Caco-2 (cell line): Measurements from ENCODE around the gene SUPT3H. TPM values are rescaled to one million over a fixed set of nuclear protein-coding genes. Genes with fewer than 3 reads are reported as not detected.

Experiments
- BruUV-seq: library from RNA; stranded (reverse); fragments of 400-500 nt; replicated peaks from 2 replicates; lab custom pipeline; 2021; lab: Mats Ljungman, UMichigan
- CTCF ChIA-PET: fragments of 300-600 bp; sonication (Branson Sonifier 250); formaldehyde crosslinking; loops from one replicate; lab custom pipeline; 2022; ENCODE audit warnings: antibody characterized with exemption; lab: Charles Lee
- POLR2A ChIA-PET: fragments of 300-600 bp; sonication (Branson Sonifier 250); formaldehyde crosslinking; loops from one replicate; lab custom pipeline; 2022; ENCODE audit warnings: antibody characterized with exemption; lab: Charles Lee
- DNase-seq, 2 experiments: peaks; one replicate each; pipeline versions ENCODE4 v3.0.0 to v3.0.0-alpha.2; 2020 to 2022
- H3K27me3 ChIP-seq: replicated peaks from 2 replicates; pipeline ENCODE4 v1.6.0; 2011; ENCODE audit warnings: low read length; ENCODE audit not compliant: control insufficient read depth, insufficient read depth
- H3K36me3 ChIP-seq: 2 replicates; pipeline ENCODE4 v1.5.1; 2011; ENCODE audit warnings: low read length; ENCODE audit not compliant: control insufficient read depth, insufficient read depth
- H3K4me1 ChIP-seq: fragments of 250-450 bp; sonication (Bioruptor Pico); 2 replicates; pipeline ENCODE4 v1.5.1; 2020; ENCODE audit warnings: mild to moderate bottlenecking
- H3K4me3 ChIP-seq: 2 replicates; pipeline ENCODE4 v1.5.1; 2011; ENCODE audit warnings: low read depth, mild to moderate bottlenecking, control low read depth, low read length
- H3K9me3 ChIP-seq: fragments of 250-450 bp; sonication (Bioruptor Pico); 2 replicates; pipeline ENCODE4 v1.5.1; 2020; ENCODE audit warnings: mild to moderate bottlenecking, moderate library complexity
- H3K27ac Mint-ChIP-seq: one replicate; pipeline ENCODE4 v1.8.0; 2022; ENCODE audit warnings: mixed read lengths; ENCODE audit not compliant: unreplicated experiment
- H3K27me3 Mint-ChIP-seq: one replicate; pipeline ENCODE4 v1.8.0; 2022; ENCODE audit warnings: mixed read lengths; ENCODE audit not compliant: insufficient read depth, unreplicated experiment
- H3K36me3 Mint-ChIP-seq: one replicate; pipeline ENCODE4 v1.8.0; 2022; ENCODE audit warnings: mild to moderate bottlenecking, mixed read lengths; ENCODE audit not compliant: insufficient read depth, unreplicated experiment
- H3K4me1 Mint-ChIP-seq: one replicate; pipeline ENCODE4 v1.8.0; 2022; ENCODE audit warnings: low read depth, mixed read lengths; ENCODE audit not compliant: unreplicated experiment
- H3K4me3 Mint-ChIP-seq: one replicate; pipeline ENCODE4 v1.8.0; 2022; ENCODE audit warnings: mild to moderate bottlenecking, moderate library complexity, mixed read lengths; ENCODE audit not compliant: unreplicated experiment
- H3K9me3 Mint-ChIP-seq: one replicate; pipeline ENCODE4 v1.8.0; 2022; ENCODE audit warnings: mixed read lengths; ENCODE audit not compliant: unreplicated experiment
- intact Hi-C: fragments of 100-400 bp; cut with micrococcal nuclease; formaldehyde crosslinking; loops from one replicate; pipeline ENCODE4 v1.10.0; 2022; ENCODE audit not compliant: unreplicated experiment
- total RNA-seq: library from RNA; stranded (reverse); gene quantifications from 2 replicates; pipeline ENCODE4 v1.2.3, GENCODE V29; 2022
- TF ChIP-seq, protein P1 (sequence below), 2 experiments: fragments of 200-600 bp in 1 of 2; IDR thresholded peaks; 1 replicate in 1 of 2; 2 replicates in 1 of 2; pipeline versions ENCODE4 v1.5.1 to v1.8.0; 2011 to 2022; ENCODE audit warnings: antibody characterized with exemption in 1 of 2, control low read depth in 1 of 2, inconsistent platforms in 1 of 2, low read depth in 1 of 2, low read length in 1 of 2, mild to moderate bottlenecking in 1 of 2, moderate library complexity in 1 of 2; ENCODE audit not compliant: insufficient read depth in 1 of 2, severe bottlenecking in 1 of 2, unreplicated experiment in 1 of 2

The SUPT3H gene
- total RNA-seq, 1 experiment from 2014 or later, result 13.2 TPM

DNA sequence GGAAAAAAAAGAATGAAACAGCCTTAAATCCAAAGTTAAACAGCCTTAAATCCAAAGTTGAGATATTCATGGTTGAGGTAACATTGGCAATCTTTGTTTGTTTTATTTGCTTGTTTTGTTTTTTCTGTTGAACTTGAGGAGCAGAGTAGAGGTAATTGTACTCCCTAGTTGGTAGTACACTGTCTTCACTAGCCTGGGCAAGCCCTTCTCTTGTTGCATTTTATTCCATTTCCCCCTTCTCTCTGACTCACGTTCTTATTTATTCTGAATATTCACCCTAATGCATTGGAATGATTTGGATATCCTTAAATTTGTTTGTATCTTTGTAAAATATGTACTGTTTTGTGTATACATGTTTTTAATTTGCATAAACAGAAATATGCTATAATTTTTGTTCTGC lies 592.6 kb downstream of the SUPT3H start:
- CTCF ChIA-PET, result no interaction called here
- Mint-ChIP-seq H3K4me1 (no peaks in the 10 kb centered on the region), H3K27ac (no peak overlapping the region), H3K4me3 (no peak overlapping the region), H3K36me3 (no peaks in the 10 kb centered on the region), H3K27me3 (peaks cover 17% of the 10 kb centered on the region), H3K9me3 (no peaks in the 10 kb centered on the region)
- TF ChIP-seq, protein P1, sequence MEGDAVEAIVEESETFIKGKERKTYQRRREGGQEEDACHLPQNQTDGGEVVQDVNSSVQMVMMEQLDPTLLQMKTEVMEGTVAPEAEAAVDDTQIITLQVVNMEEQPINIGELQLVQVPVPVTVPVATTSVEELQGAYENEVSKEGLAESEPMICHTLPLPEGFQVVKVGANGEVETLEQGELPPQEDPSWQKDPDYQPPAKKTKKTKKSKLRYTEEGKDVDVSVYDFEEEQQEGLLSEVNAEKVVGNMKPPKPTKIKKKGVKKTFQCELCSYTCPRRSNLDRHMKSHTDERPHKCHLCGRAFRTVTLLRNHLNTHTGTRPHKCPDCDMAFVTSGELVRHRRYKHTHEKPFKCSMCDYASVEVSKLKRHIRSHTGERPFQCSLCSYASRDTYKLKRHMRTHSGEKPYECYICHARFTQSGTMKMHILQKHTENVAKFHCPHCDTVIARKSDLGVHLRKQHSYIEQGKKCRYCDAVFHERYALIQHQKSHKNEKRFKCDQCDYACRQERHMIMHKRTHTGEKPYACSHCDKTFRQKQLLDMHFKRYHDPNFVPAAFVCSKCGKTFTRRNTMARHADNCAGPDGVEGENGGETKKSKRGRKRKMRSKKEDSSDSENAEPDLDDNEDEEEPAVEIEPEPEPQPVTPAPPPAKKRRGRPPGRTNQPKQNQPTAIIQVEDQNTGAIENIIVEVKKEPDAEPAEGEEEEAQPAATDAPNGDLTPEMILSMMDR (IDR thresholded peaks at IDR 0.05; ENCODE audit: insufficient read depth in 1 of 2, low read depth in 1 of 2, low read length in 1 of 2, severe bottlenecking in 1 of 2, unreplicated experiment in 1 of 2), result no peak
- Histone ChIP-seq H3K4me1 (no peaks in the 10 kb centered on the region), H3K36me3 (no peaks in the 10 kb centered on the region), H3K4me3 (no peak overlapping the region), H3K27me3 (no peaks in the 10 kb centered on the region), H3K9me3 (no peaks in the 10 kb centered on the region)
- POLR2A ChIA-PET, result no interaction called here
- no peak for DNase-seq
- intact Hi-C loops, result no loop called here
- BruUV-seq, result no TSS peak

DNA sequence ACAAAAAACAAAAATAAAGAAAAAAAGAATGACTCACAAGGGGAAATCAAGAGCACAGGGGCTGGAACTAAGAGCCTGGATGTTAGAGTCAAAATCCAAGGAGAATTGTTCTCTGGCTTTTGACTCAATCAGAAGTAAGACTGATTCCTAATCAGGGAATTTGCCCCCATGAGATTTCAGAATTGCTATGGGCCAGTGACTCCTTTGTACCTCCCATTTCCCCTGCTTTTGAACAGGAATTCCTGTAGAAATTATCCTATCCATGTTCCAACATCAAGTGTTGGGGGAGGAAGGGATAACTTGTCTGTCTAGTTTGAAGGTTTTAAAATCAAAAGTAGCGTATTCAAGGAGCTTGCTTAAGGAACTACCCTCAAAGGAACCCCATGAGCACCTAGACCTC lies 593.5 kb downstream of the SUPT3H start:
- ChIA-PET CTCF (no interaction called here), POLR2A (no interaction called here)
- H3K4me1 Mint-ChIP-seq, result no peaks in the 10 kb centered on the region
- Histone ChIP-seq H3K4me1 (no peaks in the 10 kb centered on the region), H3K36me3 (no peaks in the 10 kb centered on the region), H3K27me3 (no peaks in the 10 kb centered on the region), H3K4me3 (no peak overlapping the region), H3K9me3 (no peaks in the 10 kb centered on the region)
- no peaks in the 10 kb centered on the region for H3K36me3 Mint-ChIP-seq
- no peaks in the 10 kb centered on the region for H3K9me3 Mint-ChIP-seq
- peaks cover 15% of the 10 kb centered on the region for H3K27me3 Mint-ChIP-seq
- TF ChIP-seq, protein P1 (IDR thresholded peaks at IDR 0.05; ENCODE audit: insufficient read depth in 1 of 2, low read depth in 1 of 2, low read length in 1 of 2, severe bottlenecking in 1 of 2, unreplicated experiment in 1 of 2), result no peak
- BruUV-seq, result no TSS peak
- H3K27ac Mint-ChIP-seq, result no peak overlapping the region
- intact Hi-C loops, result no loop called here
- no peak overlapping the region for H3K4me3 Mint-ChIP-seq
- no peak for DNase-seq

DNA sequence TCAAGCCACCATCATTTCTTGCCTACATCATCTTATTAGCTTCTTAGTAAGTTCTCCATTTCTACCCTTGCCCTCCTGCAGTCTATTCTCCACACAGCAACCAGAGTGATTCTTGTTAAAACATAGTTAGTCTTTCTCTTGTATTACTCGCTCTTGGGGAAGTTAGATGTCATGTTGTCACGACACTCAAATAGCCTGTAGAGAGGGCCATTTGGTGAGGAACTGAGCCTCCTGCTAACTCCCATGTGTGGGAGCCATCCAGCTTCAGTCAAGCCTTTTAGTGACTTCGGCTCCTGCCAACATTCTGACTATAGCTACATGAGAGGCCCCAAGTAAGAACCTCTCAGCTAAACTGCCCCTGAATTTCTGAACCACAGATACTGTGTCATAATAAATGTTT lies 594.8 kb downstream of the SUPT3H start:
- H3K36me3 ChIP-seq, result no peaks in the 10 kb centered on the region
- peaks cover 13% of the 10 kb centered on the region for H3K27me3 Mint-ChIP-seq
- H3K4me3 Mint-ChIP-seq, result no peak overlapping the region
- ChIA-PET POLR2A (no interaction called here), CTCF (no interaction called here)
- H3K9me3 Mint-ChIP-seq, result no peaks in the 10 kb centered on the region
- no peaks in the 10 kb centered on the region for H3K4me1 ChIP-seq
- no peaks in the 10 kb centered on the region for H3K36me3 Mint-ChIP-seq
- H3K27ac Mint-ChIP-seq, result no peak overlapping the region
- TF ChIP-seq, protein P1 (IDR thresholded peaks at IDR 0.05; ENCODE audit: insufficient read depth in 1 of 2, low read depth in 1 of 2, low read length in 1 of 2, severe bottlenecking in 1 of 2, unreplicated experiment in 1 of 2), result no peak
- H3K4me1 Mint-ChIP-seq, result no peaks in the 10 kb centered on the region
- no TSS peak for BruUV-seq
- no peak overlapping the region for H3K4me3 ChIP-seq
- DNase-seq, result no peak
- no peaks in the 10 kb centered on the region for H3K9me3 ChIP-seq
- intact Hi-C loops, result no loop called here
- H3K27me3 ChIP-seq, result no peaks in the 10 kb centered on the region; the same call in 1 of the 2 replicates
